Mesenchymal stem cell (in vitro differentiated cells and primary cell): ENCODE results near the gene ARHGAP15.

Experiments used
- DNase-seq: peaks from one replicate; pipeline ENCODE4 v3.0.0-alpha.2; 2013
- H2AFZ ChIP-seq: one replicate; pipeline ENCODE4 v1.6.1; 2013; ENCODE audit warnings: low read depth, mild to moderate bottlenecking, control low read depth, inconsistent platforms, low read length, moderate library complexity
- H2AK5ac ChIP-seq: 2 replicates; pipeline ENCODE4 v1.6.1; 2013; ENCODE audit warnings: low read length, moderate library complexity, mild to moderate bottlenecking, inconsistent platforms; ENCODE audit not compliant: severe bottlenecking
- H2BK120ac ChIP-seq: one replicate; pipeline ENCODE4 v1.6.1; 2013; ENCODE audit warnings: low read depth, mild to moderate bottlenecking, inconsistent platforms, low read length, moderate library complexity
- H2BK12ac ChIP-seq, 2 experiments: one replicate each; pipeline ENCODE4 v1.6.1; 2013; ENCODE audit warnings: inconsistent platforms in 2 of 2, low read length in 2 of 2, mild to moderate bottlenecking in 2 of 2, moderate library complexity in 2 of 2, control low read depth in 1 of 2
- H2BK15ac ChIP-seq: one replicate; pipeline ENCODE4 v1.6.1; 2013; ENCODE audit warnings: mild to moderate bottlenecking, low read depth, inconsistent platforms; ENCODE audit not compliant: poor library complexity, severe bottlenecking
- H2BK5ac ChIP-seq: 2 replicates; pipeline ENCODE4 v1.6.1; 2013; ENCODE audit warnings: low read depth, mild to moderate bottlenecking, low read length, control low read depth, inconsistent platforms; ENCODE audit not compliant: poor library complexity, severe bottlenecking
- H3K14ac ChIP-seq, 2 experiments: one replicate each; pipeline ENCODE4 v1.6.1; 2013; ENCODE audit warnings: inconsistent platforms in 2 of 2, low read length in 2 of 2, control low read depth in 1 of 2, mild to moderate bottlenecking in 1 of 2, moderate library complexity in 1 of 2
- H3K18ac ChIP-seq, 2 experiments: one replicate each; pipeline ENCODE4 v1.6.1; 2013; ENCODE audit warnings: inconsistent platforms in 2 of 2, low read length in 2 of 2, control low read depth in 1 of 2, low read depth in 1 of 2, mild to moderate bottlenecking in 1 of 2
- H3K23ac ChIP-seq, 2 experiments: one replicate each; pipeline ENCODE4 v1.6.1; 2013; ENCODE audit warnings: inconsistent platforms in 2 of 2, low read length in 2 of 2, mild to moderate bottlenecking in 2 of 2, moderate library complexity in 2 of 2, control low read depth in 1 of 2
- H3K27ac ChIP-seq: 2 replicates; pipeline ENCODE4 v1.5.1; 2013; ENCODE audit warnings: mild to moderate bottlenecking, moderate library complexity, low read length, control low read depth, inconsistent platforms; ENCODE audit not compliant: poor library complexity, severe bottlenecking
- H3K27me3 ChIP-seq, 2 experiments: 2 replicates each; pipeline versions ENCODE4 v1.6.1 to v1.7.0; 2013; ENCODE audit warnings: low read length in 2 of 2, mild to moderate bottlenecking in 2 of 2, moderate library complexity in 2 of 2, control low read depth in 1 of 2, inconsistent platforms in 1 of 2; ENCODE audit not compliant: control insufficient read depth in 1 of 2, insufficient read depth in 1 of 2
- H3K36me3 ChIP-seq, 2 experiments: 2 replicates each; pipeline versions ENCODE4 v1.6.1 to v1.7.0; 2013; ENCODE audit warnings: low read length in 2 of 2, control low read depth in 1 of 2, inconsistent platforms in 1 of 2, low read depth in 1 of 2, mild to moderate bottlenecking in 1 of 2; ENCODE audit not compliant: insufficient read depth in 2 of 2, control insufficient read depth in 1 of 2
- H3K4ac ChIP-seq, 2 experiments: one replicate each; pipeline ENCODE4 v1.6.1; 2013; ENCODE audit warnings: inconsistent platforms in 2 of 2, low read length in 2 of 2, mild to moderate bottlenecking in 2 of 2, moderate library complexity in 2 of 2, control low read depth in 1 of 2, low read depth in 1 of 2
- H3K4me1 ChIP-seq: 2 replicates; pipeline ENCODE4 v1.6.1; 2013; ENCODE audit warnings: low read depth, low read length, control low read depth; ENCODE audit not compliant: control insufficient read depth, insufficient read depth
- H3K4me2 ChIP-seq: 2 replicates; pipeline ENCODE4 v1.6.1; 2013; ENCODE audit warnings: low read length, mild to moderate bottlenecking, inconsistent platforms; ENCODE audit not compliant: poor library complexity, severe bottlenecking
- H3K4me3 ChIP-seq, 2 experiments: 2 replicates each; pipeline versions ENCODE4 v1.5.1 to v1.7.0; 2013; ENCODE audit warnings: low read length in 2 of 2, mild to moderate bottlenecking in 2 of 2, control low read depth in 1 of 2, low read depth in 1 of 2; ENCODE audit not compliant: insufficient read depth in 1 of 2
- H3K79me1 ChIP-seq: replicated peaks from 2 replicates; pipeline ENCODE4 v1.6.1; 2013; ENCODE audit warnings: mild to moderate bottlenecking, control low read depth, low read length, inconsistent platforms; ENCODE audit not compliant: poor library complexity, severe bottlenecking
- H3K9ac ChIP-seq: 2 replicates; pipeline ENCODE4 v1.7.0; 2013; ENCODE audit warnings: mild to moderate bottlenecking, low read length, moderate library complexity
- H3K9me3 ChIP-seq: 2 replicates; pipeline ENCODE4 v1.7.0; 2013; ENCODE audit warnings: mild to moderate bottlenecking, low read length; ENCODE audit not compliant: control insufficient read depth
- H4K8ac ChIP-seq: one replicate; pipeline ENCODE4 v1.6.1; 2013; ENCODE audit warnings: inconsistent platforms, mild to moderate bottlenecking, low read length, moderate library complexity
- H4K91ac ChIP-seq: one replicate; pipeline ENCODE4 v1.6.1; 2013; ENCODE audit warnings: mild to moderate bottlenecking, low read length, inconsistent platforms
- WGBS: methylation state at CpG from one replicate; pipeline ENCODE4 v1.1.7; 2013; ENCODE audit warnings: mixed read lengths; 5-methylcytosine and 5-hydroxymethylcytosine counted together

The ARHGAP15 gene

DNA sequence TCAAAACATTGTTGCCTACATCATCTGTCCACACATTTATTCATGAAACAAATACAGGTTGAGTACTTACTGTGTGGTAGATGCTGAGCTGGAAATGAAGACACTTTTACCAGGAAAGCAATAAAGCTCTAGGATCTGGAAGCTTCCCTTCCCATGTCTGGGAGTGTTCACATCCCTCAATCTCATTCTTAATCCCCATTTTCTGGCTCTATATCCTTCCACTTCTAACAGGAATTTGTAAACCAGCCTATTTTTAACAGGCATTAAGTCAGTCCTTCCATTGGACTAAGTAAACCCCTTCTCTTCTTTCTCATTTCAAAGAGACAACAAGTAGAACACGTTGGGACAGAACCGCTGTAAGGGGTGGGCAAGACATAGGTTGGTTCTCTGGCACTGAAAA lies 589.5 kb downstream of the ARHGAP15 start:
- Histone ChIP-seq H3K14ac (no peak overlapping the region), H3K9ac (no peak overlapping the region), H2BK15ac (no peak overlapping the region), H3K23ac (no peak overlapping the region), H3K4ac (no peak overlapping the region), H3K27me3 (no peaks in the 10 kb centered on the region), H3K9me3 (no peaks in the 10 kb centered on the region), H2AK5ac (no peak overlapping the region), H2BK12ac (no peak overlapping the region), H3K79me1 (no peaks in the 10 kb centered on the region), H2AFZ (no peak overlapping the region), H3K4me2 (no peak overlapping the region), H2BK120ac (no peak overlapping the region), H2BK5ac (no peak overlapping the region), H3K18ac (no peak overlapping the region), H3K36me3 (no peaks in the 10 kb centered on the region), H3K27ac (no peak overlapping the region), H4K91ac (no peak overlapping the region), H4K8ac (no peak overlapping the region), H3K4me3 (no peak overlapping the region), H3K4me1 (no peaks in the 10 kb centered on the region)
- WGBS, result 93% methylated on average over 2 of the region's 2 CpGs
- no peak for DNase-seq

DNA sequence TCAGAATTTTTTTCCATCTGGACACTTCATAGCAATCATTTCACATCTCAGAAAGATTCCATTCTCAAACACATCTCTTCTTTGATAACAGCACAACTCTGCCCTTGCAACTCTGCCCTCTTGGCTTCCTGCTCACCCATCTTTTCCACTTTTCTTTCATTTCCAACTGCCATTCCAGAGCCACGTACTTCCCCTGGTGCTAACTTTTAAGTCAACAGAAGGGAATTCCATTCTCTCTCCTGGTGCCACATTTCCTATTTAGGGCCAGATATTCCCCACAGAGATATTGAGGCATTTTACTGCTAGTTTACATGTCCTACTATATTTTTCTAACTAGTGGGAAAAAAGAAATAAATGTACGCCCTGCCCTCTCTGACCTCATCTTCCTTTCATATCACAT lies 590.2 kb downstream of the ARHGAP15 start:
- Histone ChIP-seq H3K27me3 (no peaks in the 10 kb centered on the region), H2BK120ac (no peak overlapping the region), H3K14ac (no peak overlapping the region), H2BK5ac (no peak overlapping the region), H3K18ac (no peak overlapping the region), H4K8ac (no peak overlapping the region), H2BK12ac (no peak overlapping the region), H2BK15ac (no peak overlapping the region), H3K9me3 (no peaks in the 10 kb centered on the region), H3K4me3 (no peak overlapping the region), H3K36me3 (no peaks in the 10 kb centered on the region), H4K91ac (no peak overlapping the region), H3K23ac (no peak overlapping the region), H2AFZ (no peak overlapping the region), H3K4me2 (no peak overlapping the region), H2AK5ac (no peak overlapping the region), H3K27ac (no peak overlapping the region), H3K4ac (no peak overlapping the region), H3K4me1 (no peaks in the 10 kb centered on the region), H3K79me1 (no peaks in the 10 kb centered on the region), H3K9ac (no peak overlapping the region)
- no peak for DNase-seq
- WGBS, result 68% methylated on average over 2 of the region's 2 CpGs

DNA sequence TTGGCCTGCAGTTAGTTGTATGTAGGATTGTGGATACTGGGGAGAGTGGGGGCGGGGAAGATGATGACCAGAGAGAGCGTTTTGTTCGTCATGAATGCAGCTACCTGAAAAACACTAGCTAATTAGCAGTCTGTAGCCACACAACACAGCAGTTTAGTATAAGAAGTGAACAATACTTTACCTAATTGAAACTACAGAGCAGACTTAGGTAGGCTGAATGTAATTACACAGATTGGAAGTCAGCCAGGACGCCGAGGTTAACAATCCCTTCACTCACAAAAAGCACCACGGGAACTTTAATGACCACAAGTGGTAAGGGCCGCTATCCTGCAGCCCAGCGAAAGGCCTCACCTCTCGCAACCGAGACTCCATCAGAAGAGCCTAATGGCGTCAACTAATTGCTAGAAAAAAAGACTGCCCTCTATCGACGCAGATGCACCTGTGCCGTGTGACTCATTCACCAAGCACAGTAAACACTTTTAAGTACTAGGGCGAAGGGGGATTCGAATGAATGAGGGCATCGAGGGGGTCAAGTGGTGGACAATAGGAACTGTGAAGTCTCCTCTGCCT lies 591.0 kb downstream of the ARHGAP15 start:
- H3K4me3 ChIP-seq, result no peak overlapping the region
- H3K9me3 ChIP-seq, result no peaks in the 10 kb centered on the region
- H3K4me1 ChIP-seq, result no peaks in the 10 kb centered on the region
- no peak overlapping the region for H3K23ac ChIP-seq
- no peak overlapping the region for H2BK12ac ChIP-seq
- no peak overlapping the region for H3K4me2 ChIP-seq
- no peak overlapping the region for H3K9ac ChIP-seq
- H2AFZ ChIP-seq, result no peak overlapping the region
- no peak overlapping the region for H2BK5ac ChIP-seq
- no peak overlapping the region for H2AK5ac ChIP-seq
- H3K27ac ChIP-seq, result no peak overlapping the region
- H3K27me3 ChIP-seq, result no peaks in the 10 kb centered on the region
- H3K79me1 ChIP-seq, result no peaks in the 10 kb centered on the region
- no peak overlapping the region for H3K14ac ChIP-seq
- H2BK15ac ChIP-seq, result no peak overlapping the region
- no peaks in the 10 kb centered on the region for H3K36me3 ChIP-seq
- no peak overlapping the region for H4K91ac ChIP-seq
- no peak overlapping the region for H2BK120ac ChIP-seq
- DNase-seq, result no peak
- no peak overlapping the region for H3K18ac ChIP-seq
- 90% methylated on average over 15 of the region's 17 CpGs for WGBS
- H4K8ac ChIP-seq, result no peak overlapping the region
- H3K4ac ChIP-seq, result no peak overlapping the region

DNA sequence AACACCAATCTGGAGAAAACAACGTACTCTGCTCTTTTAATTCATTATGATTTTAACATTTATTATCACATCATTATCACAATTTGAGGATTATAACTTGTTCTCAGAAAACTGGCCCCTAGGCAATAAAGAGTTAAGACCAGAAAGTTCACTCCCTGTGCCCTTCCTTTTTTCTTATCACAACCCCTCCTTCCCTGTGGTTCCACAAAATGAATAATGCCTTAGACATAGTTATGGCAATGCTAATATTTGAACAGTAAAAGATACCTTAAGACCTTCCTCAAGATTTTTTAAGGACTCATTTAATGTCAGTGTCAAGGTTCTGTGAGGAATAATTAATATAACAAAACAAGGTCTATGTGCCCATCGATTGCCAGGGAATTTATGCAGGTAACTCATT lies 596.2 kb downstream of the ARHGAP15 start:
- Histone ChIP-seq H2BK5ac (no peak overlapping the region), H2AK5ac (no peak overlapping the region), H3K9me3 (no peaks in the 10 kb centered on the region), H3K9ac (no peak overlapping the region), H3K23ac (no peak overlapping the region), H2AFZ (no peak overlapping the region), H4K91ac (no peak overlapping the region), H3K36me3 (no peaks in the 10 kb centered on the region), H3K18ac (no peak overlapping the region), H2BK15ac (no peak overlapping the region), H3K14ac (no peak overlapping the region), H3K27ac (no peak overlapping the region), H3K4me3 (no peak overlapping the region), H4K8ac (no peak overlapping the region), H3K4me2 (no peak overlapping the region), H3K4ac (no peak overlapping the region), H3K27me3 (no peaks in the 10 kb centered on the region), H3K4me1 (peaks cover 1% of the 10 kb centered on the region), H2BK120ac (no peak overlapping the region), H2BK12ac (no peak overlapping the region), H3K79me1 (no peaks in the 10 kb centered on the region)
- DNase-seq, result no peak
- WGBS, result 94% methylated on average over 2 of the region's 2 CpGs
